NB4 (cell line): ENCODE results near the gene KRT16.
"Not testable (repeated sequence)": the region's sequence is repeated elsewhere in the genome, so short reads cannot be mapped to it uniquely, and the experiment has no call there.

Experiments
- DNase-seq: peaks from one replicate; pipeline ENCODE4 v3.0.0; 2010; ENCODE audit warnings: low read depth
- H3K4me3 ChIP-seq: one replicate; pipeline ENCODE4 v1.5.1; 2011; ENCODE audit warnings: mild to moderate bottlenecking, low read depth, low read length, moderate library complexity
- CTCF ChIP-seq: IDR thresholded peaks from one replicate; pipeline ENCODE4 v1.5.1; 2012; ENCODE audit warnings: low read depth, low read length
- MYC ChIP-seq: IDR thresholded peaks from 2 replicates; pipeline ENCODE4 v1.6.1; 2011; ENCODE audit warnings: low read depth, low read length
- POLR2A ChIP-seq: IDR thresholded peaks from 2 replicates; pipeline ENCODE4 v1.6.1; 2011; ENCODE audit warnings: mild to moderate bottlenecking; ENCODE audit not compliant: insufficient read length; ENCODE audit errors: extremely low read depth
- TF ChIP-seq, protein P1 (sequence below): IDR thresholded peaks from 2 replicates; pipeline ENCODE4 v1.6.1; 2011; ENCODE audit warnings: low read depth, low read length

Gene KRT16

GRCh38 chr17:41592601-41593305 is 19.8 kb downstream of the KRT16 start:
- DNase-seq, result no peak
- H3K4me3 ChIP-seq, result no peak overlapping the region
- TF ChIP-seq MYC (no peak), CTCF (no peak), POLR2A (no peak)
- TF ChIP-seq, protein P1, sequence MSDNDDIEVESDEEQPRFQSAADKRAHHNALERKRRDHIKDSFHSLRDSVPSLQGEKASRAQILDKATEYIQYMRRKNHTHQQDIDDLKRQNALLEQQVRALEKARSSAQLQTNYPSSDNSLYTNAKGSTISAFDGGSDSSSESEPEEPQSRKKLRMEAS, result no peak

- TF ChIP-seq CTCF, result no peak
- TF ChIP-seq, protein P1, result no peak
- TF ChIP-seq POLR2A, result no peak
- no peak for TF ChIP-seq MYC
- DNase-seq, result no peak
- H3K4me3 ChIP-seq, result no peak overlapping the region
Measured at GRCh38 chr17:41589301-41589700, 23.3 kb downstream of the KRT16 start.

GRCh38 chr17:41588126-41588810 is 24.3 kb downstream of the KRT16 start:
- no peak for TF ChIP-seq CTCF
- TF ChIP-seq, protein P1, result no peak
- no peak for TF ChIP-seq MYC
- TF ChIP-seq POLR2A, result no peak
- DNase-seq, result no peak
- no peak overlapping the region for H3K4me3 ChIP-seq

GRCh38 chr17:41586863-41587495 is 25.6 kb downstream of the KRT16 start, which contains the start of gene KRT14:
KRT14 (minus strand) TSS chr17:41586895; CDS start chr17:41586834, 61 bp downstream.
- no peak for DNase-seq
- TF ChIP-seq POLR2A, result no peak

GRCh38 chr17:41585301-41586056 is 27.1 kb downstream of the KRT16 start:
- no peak for TF ChIP-seq MYC
- TF ChIP-seq, protein P1, result no peak
- TF ChIP-seq POLR2A, result no peak
- no peak for TF ChIP-seq CTCF
- H3K4me3 ChIP-seq, result no peak overlapping the region
- DNase-seq, result no peak

More at GRCh38 chr17:41586863-41587495, 25.6 kb downstream of the KRT16 start, which contains the start of gene KRT14:
- no peak within 1 kb of the TSS for H3K4me3 ChIP-seq

GRCh38 chr17:41584331-41584927 is 28.1 kb downstream of the KRT16 start:
- DNase-seq, H3K4me3 ChIP-seq: not testable (repeated sequence)
